LNCAP (cell line): ENCODE results near the gene TAOK1.

Experiments
- CTCF ChIP-seq: fragments of 450-650 bp; IDR thresholded peaks from 2 replicates; pipeline ENCODE4 v1.5.1; 2017; ENCODE audit warnings: mild to moderate bottlenecking

TAOK1 gene

GRCh38 chr17:29434550-29434949 is 44.4 kb downstream of the TAOK1 start:
- TF ChIP-seq CTCF, result no peak

- TF ChIP-seq CTCF, result no peak
Observed at GRCh38 chr17:29442451-29442850, 52.3 kb downstream of the TAOK1 start.

GRCh38 chr17:29443041-29443739 is 53.0 kb downstream of the TAOK1 start:
- TF ChIP-seq CTCF, result no peak

- no peak for TF ChIP-seq CTCF
Observed at GRCh38 chr17:29444589-29444988, 54.4 kb downstream of the TAOK1 start.

- TF ChIP-seq CTCF, result no peak
Observed at GRCh38 chr17:29445844-29446243, 55.7 kb downstream of the TAOK1 start.

GRCh38 chr17:29449865-29450671 is 59.9 kb downstream of the TAOK1 start:
- TF ChIP-seq CTCF, result no peak

GRCh38 chr17:29451121-29451742 is 61.1 kb downstream of the TAOK1 start:
- no peak for TF ChIP-seq CTCF
